ENCODE measurements around the gene PDS5B. TPM values are rescaled to one million over a fixed set of nuclear protein-coding genes. Genes with fewer than 3 reads are reported as not detected.
A peak's percentile ranks its signal among the peaks of the same experiment; 100 is the strongest.

PDS5B gene
- total and polyA plus RNA-seq, 2 experiments from 2014 or later = 13.4 to 14.2 TPM

- H4K20me1 ChIP-seq (ENCODE audit: insufficient read depth) = no peaks in the 10 kb centered on the region
- peak within 1 kb of the TSS; percentile 98 for H3K4me3 ChIP-seq
- peaks cover 25% of the 10 kb centered on the region for H3K36me3 ChIP-seq (ENCODE audit: low read depth)
- H3K9me2 ChIP-seq (ENCODE audit: insufficient read depth) = no peaks in the 10 kb centered on the region
- peak within 1 kb of the TSS; percentile 95 for H2AFZ ChIP-seq
- H3K79me2 ChIP-seq (ENCODE audit: insufficient read depth) = peaks cover 49% of the 10 kb centered on the region
- TF ChIP-seq EZH2phosphoT487 (IDR thresholded peaks at IDR 0.05; ENCODE audit: insufficient read depth, low read depth) (no peak), EZH2 (IDR thresholded peaks at IDR 0.05; ENCODE audit: insufficient read depth, poor library complexity, severe bottlenecking) (no peak)
- 1 to 2% methylated on average over 32 of the region's 32 CpGs for WGBS, 2 experiments (ENCODE audit: low coverage in 1 of 2, low lambda C conversion rate in 2 of 2, missing lambda C conversion rate in 2 of 2)
- peak within 1 kb of the TSS; percentile 91 for H3K27ac ChIP-seq
- no peaks in the 10 kb centered on the region for H3K27me3 ChIP-seq (replicated peaks; ENCODE audit: insufficient read depth)
- H3K9ac ChIP-seq = peak within 1 kb of the TSS; percentile 99
- H3K4me2 ChIP-seq (ENCODE audit: unreplicated experiment) = peak within 1 kb of the TSS; percentile 80
- in situ Hi-C loops (cut with MboI) = no loop called here
- peak; percentile 99 for DNase-seq
- H3K4me1 ChIP-seq (ENCODE audit: insufficient read depth) = peaks cover 26% of the 10 kb centered on the region
- no peaks in the 10 kb centered on the region for H3K9me3 ChIP-seq (ENCODE audit: low read depth)
- H3F3A ChIP-seq (ENCODE audit: insufficient read depth) = no peaks in the 10 kb centered on the region; the same call in 1 of the 2 replicates
These were observed 47.5 kb upstream of the PDS5B start, which contains the start of gene N4BP2L2 for GRCh38 chr13:32538621-32539246. Gene N4BP2L2 (minus strand): TSS chr13:32538795. CDS start chr13:32537027, 1,768 bp downstream.

GRCh38 chr13:32542221-32542620, 44.0 kb upstream of the PDS5B start:
- no peaks in the 10 kb centered on the region for H3K36me3 ChIP-seq (ENCODE audit: low read depth)
- TF ChIP-seq EZH2 (IDR thresholded peaks at IDR 0.05; ENCODE audit: insufficient read depth, poor library complexity, severe bottlenecking) (no peak), EZH2phosphoT487 (IDR thresholded peaks at IDR 0.05; ENCODE audit: insufficient read depth, low read depth) (no peak)
- no peaks in the 10 kb centered on the region for H3K27me3 ChIP-seq (replicated peaks; ENCODE audit: insufficient read depth)
- in situ Hi-C loops (cut with MboI) = no loop called here
- no peak overlapping the region for H3K9ac ChIP-seq
- no peak overlapping the region for H3K27ac ChIP-seq
- H3K9me3 ChIP-seq (ENCODE audit: low read depth) = no peaks in the 10 kb centered on the region
- H3K4me1 ChIP-seq (ENCODE audit: insufficient read depth) = 0 out of 2 replicates have a peak, but pooled peaks cover 3% of the 10 kb centered on the region
- no peak overlapping the region for H3K4me2 ChIP-seq (ENCODE audit: unreplicated experiment)
- H3K4me3 ChIP-seq = no peak overlapping the region
- peaks cover 14% of the 10 kb centered on the region for H3K79me2 ChIP-seq (ENCODE audit: insufficient read depth)
- no peaks in the 10 kb centered on the region for H4K20me1 ChIP-seq (ENCODE audit: insufficient read depth)
- no peaks in the 10 kb centered on the region for H3K9me2 ChIP-seq (ENCODE audit: insufficient read depth)
- no peak for DNase-seq
- no peak overlapping the region for H2AFZ ChIP-seq
- no peaks in the 10 kb centered on the region for H3F3A ChIP-seq (ENCODE audit: insufficient read depth)
- WGBS, 2 experiments (ENCODE audit: low coverage in 1 of 2, low lambda C conversion rate in 2 of 2, missing lambda C conversion rate in 2 of 2) = 40 to 52% methylated on average over 2 of the region's 2 CpGs

GRCh38 chr13:32545083-32545482, 41.2 kb upstream of the PDS5B start:
- no peak for DNase-seq
- H3K9ac ChIP-seq = no peak overlapping the region
- no peaks in the 10 kb centered on the region for H4K20me1 ChIP-seq (ENCODE audit: insufficient read depth)
- H3K79me2 ChIP-seq (ENCODE audit: insufficient read depth) = no peaks in the 10 kb centered on the region
- H3K9me2 ChIP-seq (ENCODE audit: insufficient read depth) = no peaks in the 10 kb centered on the region
- no peak overlapping the region for H3K4me3 ChIP-seq
- H2AFZ ChIP-seq = no peak overlapping the region
- WGBS, 2 experiments (ENCODE audit: low coverage in 1 of 2, low lambda C conversion rate in 2 of 2, missing lambda C conversion rate in 2 of 2) = 62% methylated on average over 2 of the region's 2 CpGs
- TF ChIP-seq EZH2 (IDR thresholded peaks at IDR 0.05; ENCODE audit: insufficient read depth, poor library complexity, severe bottlenecking) = no peak
- no peak for TF ChIP-seq EZH2phosphoT487 (IDR thresholded peaks at IDR 0.05; ENCODE audit: insufficient read depth, low read depth)
- no peaks in the 10 kb centered on the region for H3F3A ChIP-seq (ENCODE audit: insufficient read depth)
- H3K4me1 ChIP-seq (ENCODE audit: insufficient read depth) = no peaks in the 10 kb centered on the region
- H3K4me2 ChIP-seq (ENCODE audit: unreplicated experiment) = no peak overlapping the region
- in situ Hi-C loops (cut with MboI) = no loop called here
- no peak overlapping the region for H3K27ac ChIP-seq
- no peaks in the 10 kb centered on the region for H3K9me3 ChIP-seq (ENCODE audit: low read depth)
- no peaks in the 10 kb centered on the region for H3K36me3 ChIP-seq (ENCODE audit: low read depth)
- 0 out of 2 replicates have a peak, but pooled peaks cover 3% of the 10 kb centered on the region for H3K27me3 ChIP-seq (replicated peaks; ENCODE audit: insufficient read depth)

DNA sequence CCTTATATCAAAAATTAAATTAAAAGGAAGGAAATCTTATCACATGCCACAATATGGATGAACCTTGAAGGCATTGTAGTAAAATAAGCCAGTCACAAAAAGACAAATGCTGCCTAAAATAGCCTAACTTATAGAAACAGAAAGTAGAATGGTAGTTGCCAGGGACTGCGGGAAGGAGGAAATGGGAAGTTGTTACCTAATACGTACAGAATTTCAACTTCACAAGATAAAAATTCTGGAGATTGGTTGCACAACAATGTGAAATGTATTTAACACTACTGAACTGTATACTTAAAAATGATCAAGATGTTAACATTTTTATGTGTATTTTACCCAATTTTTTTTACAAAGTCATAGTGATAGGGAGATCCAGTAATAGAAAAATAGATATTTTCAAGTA, 37.4 kb upstream of the PDS5B start:
- no peak overlapping the region for H3K4me3 ChIP-seq
- no peak overlapping the region for H3K9ac ChIP-seq
- H2AFZ ChIP-seq = no peak overlapping the region
- H3K9me3 ChIP-seq (ENCODE audit: low read depth) = no peaks in the 10 kb centered on the region
- 0 out of 2 replicates have a peak, but pooled peaks cover 3% of the 10 kb centered on the region for H3K27me3 ChIP-seq (replicated peaks; ENCODE audit: insufficient read depth)
- H3F3A ChIP-seq (ENCODE audit: insufficient read depth) = no peaks in the 10 kb centered on the region
- DNase-seq = no peak
- WGBS, 2 experiments (ENCODE audit: low coverage in 1 of 2, low lambda C conversion rate in 2 of 2, missing lambda C conversion rate in 2 of 2) = 87 to 96% methylated on average over 2 of the region's 2 CpGs
- TF ChIP-seq EZH2 (IDR thresholded peaks at IDR 0.05; ENCODE audit: insufficient read depth, poor library complexity, severe bottlenecking) (no peak), EZH2phosphoT487 (IDR thresholded peaks at IDR 0.05; ENCODE audit: insufficient read depth, low read depth) (no peak)
- no peak overlapping the region for H3K27ac ChIP-seq
- no peaks in the 10 kb centered on the region for H3K79me2 ChIP-seq (ENCODE audit: insufficient read depth)
- H3K36me3 ChIP-seq (ENCODE audit: low read depth) = no peaks in the 10 kb centered on the region
- H3K4me2 ChIP-seq (ENCODE audit: unreplicated experiment) = no peak overlapping the region
- H3K9me2 ChIP-seq (ENCODE audit: insufficient read depth) = no peaks in the 10 kb centered on the region
- in situ Hi-C loops (cut with MboI) = no loop called here
- no peaks in the 10 kb centered on the region for H4K20me1 ChIP-seq (ENCODE audit: insufficient read depth)
- no peaks in the 10 kb centered on the region for H3K4me1 ChIP-seq (ENCODE audit: insufficient read depth)
